ENCODE results near the gene CATSPER1. TPM values are rescaled to one million over a fixed set of nuclear protein-coding genes. Genes with fewer than 3 reads are reported as not detected.

The CATSPER1 gene
- total RNA-seq, 1 donor from 2014 or later = 0.45 TPM

DNA sequence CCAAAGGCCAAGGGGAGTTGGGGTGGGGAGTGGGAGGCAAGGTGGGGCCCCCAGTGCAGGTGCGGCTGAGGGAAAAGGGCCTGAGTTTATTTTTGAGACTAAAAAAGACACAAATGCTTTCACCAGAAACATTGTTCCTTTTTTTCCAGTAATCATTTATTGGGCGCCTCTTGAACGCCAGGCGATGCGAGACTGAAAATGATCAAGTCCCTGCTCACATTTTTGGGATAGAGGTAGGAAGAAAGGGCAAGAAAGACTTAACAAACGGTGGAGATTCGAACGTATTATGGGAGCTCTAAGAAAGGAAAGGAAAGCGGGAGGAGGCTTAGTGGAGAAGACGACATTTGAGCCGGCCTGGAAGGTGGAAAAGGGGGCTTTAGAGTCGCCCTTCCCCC, 25.1 kb upstream of the CATSPER1 start:
- Mint-ChIP-seq H3K9me3 (ENCODE audit: unreplicated experiment) (no peaks in the 10 kb centered on the region), H3K36me3 (ENCODE audit: low read depth, unreplicated experiment) (peaks cover 12% of the 10 kb centered on the region), H3K27ac (ENCODE audit: unreplicated experiment) (peak overlapping the region; percentile 99), H3K27me3 (ENCODE audit: low read depth, unreplicated experiment) (peaks cover 9% of the 10 kb centered on the region), H3K4me1 (ENCODE audit: low read depth, unreplicated experiment) (peaks cover 20% of the 10 kb centered on the region), H3K4me3 (ENCODE audit: unreplicated experiment) (peak overlapping the region; percentile 87)
- DNase-seq (ENCODE audit: low read depth) (no peak), FAIRE-seq (no peak)
- Histone ChIP-seq H3K4me2 (ENCODE audit: low read length) (peak overlapping the region; percentile 94), H3K9ac (ENCODE audit: low read length) (peak overlapping the region; percentile 99), H3K4me1 (ENCODE audit: insufficient read depth, low read length) (peaks cover 24% of the 10 kb centered on the region), H3K4me3 (ENCODE audit: insufficient read depth, low read depth, low read length) (peak overlapping the region; percentile 96), H2AFZ (ENCODE audit: low read depth, low read length) (peak overlapping the region; percentile 80), H3K9me3 (ENCODE audit: insufficient read depth, low read depth, low read length) (no peaks in the 10 kb centered on the region), H3K27me3 (ENCODE audit: insufficient read depth, low read length) (no peaks in the 10 kb centered on the region), H4K20me1 (ENCODE audit: insufficient read depth, low read length) (peaks cover 30% of the 10 kb centered on the region), H3K79me2 (ENCODE audit: insufficient read depth, low read length) (peaks cover 40% of the 10 kb centered on the region), H3K36me3 (ENCODE audit: insufficient read depth, low read length) (peaks cover 17% of the 10 kb centered on the region), H3K27ac (ENCODE audit: low read depth, low read length) (peak overlapping the region; percentile 89)
- TF ChIP-seq CTCF (IDR thresholded peaks at IDR 0.05; ENCODE audit: insufficient read depth, low read depth, low read length) (no peak), EZH2 (IDR thresholded peaks at IDR 0.05; ENCODE audit: insufficient read depth, low read length) (no peak)

DNA sequence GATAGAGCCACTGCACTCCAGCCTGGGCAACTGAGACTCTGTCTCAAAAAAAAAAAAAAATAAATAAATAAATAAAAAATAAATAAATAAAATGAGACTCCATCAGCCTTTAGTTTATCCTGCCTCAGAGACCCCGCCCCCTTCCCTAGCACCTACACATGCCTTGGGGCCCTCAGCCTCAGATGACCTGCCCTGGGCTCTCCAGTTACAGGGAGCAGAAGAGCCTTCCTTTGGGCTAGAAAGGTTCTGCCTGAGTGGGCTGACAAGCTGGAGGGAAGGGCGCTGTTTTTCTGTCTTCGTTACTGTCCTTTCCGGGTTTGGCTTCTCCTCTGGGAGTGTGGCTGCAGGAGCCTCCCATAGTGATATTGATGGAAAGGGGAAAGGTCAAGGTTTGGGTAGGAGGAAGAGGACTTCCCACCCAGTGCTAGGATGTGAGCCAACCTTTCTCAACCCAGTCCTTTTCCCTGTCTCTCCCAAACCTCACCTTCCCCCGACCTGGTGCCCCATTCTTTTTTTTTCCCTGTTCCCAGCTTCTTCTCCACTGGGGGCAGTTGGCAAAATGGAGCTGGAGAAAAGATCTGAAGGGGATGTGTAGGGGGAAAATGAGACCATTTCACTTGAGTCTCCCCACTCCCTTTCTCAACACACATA, 24.4 kb upstream of the CATSPER1 start:
- no peak overlapping the region for H3K27ac ChIP-seq (ENCODE audit: low read depth, low read length)
- peaks cover 3% of the 10 kb centered on the region for H3K27me3 ChIP-seq (ENCODE audit: insufficient read depth, low read length)
- H3K27me3 Mint-ChIP-seq (ENCODE audit: low read depth, unreplicated experiment) = peaks cover 9% of the 10 kb centered on the region
- peaks cover 11% of the 10 kb centered on the region for H3K36me3 ChIP-seq (ENCODE audit: insufficient read depth, low read length)
- TF ChIP-seq CTCF (IDR thresholded peaks at IDR 0.05; ENCODE audit: insufficient read depth, low read depth, low read length) (no peak), EZH2 (IDR thresholded peaks at IDR 0.05; ENCODE audit: insufficient read depth, low read length) (no peak)
- no peak for FAIRE-seq
- H3K36me3 Mint-ChIP-seq (ENCODE audit: low read depth, unreplicated experiment) = peaks cover 12% of the 10 kb centered on the region
- H3K27ac Mint-ChIP-seq (ENCODE audit: unreplicated experiment) = peak overlapping the region; percentile 99
- peaks cover 24% of the 10 kb centered on the region for H3K4me1 ChIP-seq (ENCODE audit: insufficient read depth, low read length)
- peak overlapping the region; percentile 94 for H3K4me2 ChIP-seq (ENCODE audit: low read length)
- H3K4me3 Mint-ChIP-seq (ENCODE audit: unreplicated experiment) = peak overlapping the region; percentile 87
- H3K4me3 ChIP-seq (ENCODE audit: insufficient read depth, low read depth, low read length) = no peak overlapping the region
- no peak for DNase-seq (ENCODE audit: low read depth)
- H3K9me3 ChIP-seq (ENCODE audit: insufficient read depth, low read depth, low read length) = no peaks in the 10 kb centered on the region
- H4K20me1 ChIP-seq (ENCODE audit: insufficient read depth, low read length) = peaks cover 24% of the 10 kb centered on the region
- peaks cover 20% of the 10 kb centered on the region for H3K4me1 Mint-ChIP-seq (ENCODE audit: low read depth, unreplicated experiment)
- peak overlapping the region; percentile 40 for H2AFZ ChIP-seq (ENCODE audit: low read depth, low read length)
- no peaks in the 10 kb centered on the region for H3K9me3 Mint-ChIP-seq (ENCODE audit: unreplicated experiment)
- H3K79me2 ChIP-seq (ENCODE audit: insufficient read depth, low read length) = peaks cover 36% of the 10 kb centered on the region
- peak overlapping the region; percentile 99 for H3K9ac ChIP-seq (ENCODE audit: low read length)

Data from astrocyte (in vitro differentiated cells and primary cell).